ENCODE results near the gene RIPPLY2.

The RIPPLY2 gene

GRCh38 chr6:83849127-83849526 lies 4.0 kb upstream of the RIPPLY2 start:
- Histone ChIP-seq H3K4me2 (ENCODE audit: insufficient read depth, low read length) (no peak overlapping the region), H3K27ac (ENCODE audit: low read length) (no peak overlapping the region), H3K4me1 (ENCODE audit: insufficient read depth, low read length) (no peaks in the 10 kb centered on the region), H3K9me3 (ENCODE audit: insufficient read depth, low read length, severe bottlenecking) (no peaks in the 10 kb centered on the region), H3K27me3 (ENCODE audit: insufficient read depth, low read length, poor library complexity) (no peaks in the 10 kb centered on the region), H4K20me1 (ENCODE audit: insufficient read depth, low read length) (no peaks in the 10 kb centered on the region), H3K4me3 (ENCODE audit: low read depth in 1 of 2, low read length in 2 of 2) (no peak overlapping the region), H3K79me2 (ENCODE audit: insufficient read depth, low read length) (no peaks in the 10 kb centered on the region), H3K9ac (ENCODE audit: low read depth, low read length) (no peak overlapping the region), H2AFZ (ENCODE audit: low read depth, low read length) (no peak overlapping the region), H3K36me3 (ENCODE audit: insufficient read depth, low read length) (no peaks in the 10 kb centered on the region)
- no peak for DNase-seq
- no peak for TF ChIP-seq EZH2 (IDR thresholded peaks at IDR 0.05; ENCODE audit: borderline replicate concordance, low read depth, low read length, severe bottlenecking)
- TF ChIP-seq CTCF (IDR thresholded peaks at IDR 0.05; ENCODE audit: borderline replicate concordance, extremely low read depth, low read length, poor library complexity, severe bottlenecking) = no peak
- no peak for ATAC-seq (ENCODE audit: insufficient read depth, low read depth)

- H3K9ac ChIP-seq (ENCODE audit: low read depth, low read length) = no peak overlapping the region
- H3K27ac ChIP-seq (ENCODE audit: low read length) = no peak overlapping the region
- no peaks in the 10 kb centered on the region for H3K9me3 ChIP-seq (ENCODE audit: insufficient read depth, low read length, severe bottlenecking)
- no peaks in the 10 kb centered on the region for H3K79me2 ChIP-seq (ENCODE audit: insufficient read depth, low read length)
- no peaks in the 10 kb centered on the region for H3K4me1 ChIP-seq (ENCODE audit: insufficient read depth, low read length)
- TF ChIP-seq EZH2 (IDR thresholded peaks at IDR 0.05; ENCODE audit: borderline replicate concordance, low read depth, low read length, severe bottlenecking) (no peak), CTCF (IDR thresholded peaks at IDR 0.05; ENCODE audit: borderline replicate concordance, extremely low read depth, low read length, poor library complexity, severe bottlenecking) (no peak)
- no peak overlapping the region for H3K4me3 ChIP-seq (ENCODE audit: low read depth in 1 of 2, low read length in 2 of 2)
- no peaks in the 10 kb centered on the region for H3K27me3 ChIP-seq (ENCODE audit: insufficient read depth, low read length, poor library complexity)
- no peaks in the 10 kb centered on the region for H4K20me1 ChIP-seq (ENCODE audit: insufficient read depth, low read length)
- H2AFZ ChIP-seq (ENCODE audit: low read depth, low read length) = no peak overlapping the region
- H3K4me2 ChIP-seq (ENCODE audit: insufficient read depth, low read length) = no peak overlapping the region
- ATAC-seq (ENCODE audit: insufficient read depth, low read depth) = no peak
- no peaks in the 10 kb centered on the region for H3K36me3 ChIP-seq (ENCODE audit: insufficient read depth, low read length)
- no peak for DNase-seq
These were observed 3.5 kb upstream of the RIPPLY2 start for GRCh38 chr6:83849610-83850009.

GRCh38 chr6:83852528-83853177 lies 507 bp upstream of the RIPPLY2 start:
- DNase-seq = no peak
- H2AFZ ChIP-seq (ENCODE audit: low read depth, low read length) = no peak overlapping the region
- no peaks in the 10 kb centered on the region for H3K27me3 ChIP-seq (ENCODE audit: insufficient read depth, low read length, poor library complexity)
- H3K9me3 ChIP-seq (ENCODE audit: insufficient read depth, low read length, severe bottlenecking) = no peaks in the 10 kb centered on the region
- no peaks in the 10 kb centered on the region for H3K36me3 ChIP-seq (ENCODE audit: insufficient read depth, low read length)
- H3K9ac ChIP-seq (ENCODE audit: low read depth, low read length) = no peak overlapping the region
- H3K79me2 ChIP-seq (ENCODE audit: insufficient read depth, low read length) = no peaks in the 10 kb centered on the region
- no peak for ATAC-seq (ENCODE audit: insufficient read depth, low read depth)
- H3K4me3 ChIP-seq (ENCODE audit: low read depth in 1 of 2, low read length in 2 of 2) = no peak overlapping the region
- TF ChIP-seq CTCF (IDR thresholded peaks at IDR 0.05; ENCODE audit: borderline replicate concordance, extremely low read depth, low read length, poor library complexity, severe bottlenecking) (no peak), EZH2 (IDR thresholded peaks at IDR 0.05; ENCODE audit: borderline replicate concordance, low read depth, low read length, severe bottlenecking) (no peak)
- H3K27ac ChIP-seq (ENCODE audit: low read length) = no peak overlapping the region
- no peak overlapping the region for H3K4me2 ChIP-seq (ENCODE audit: insufficient read depth, low read length)
- no peaks in the 10 kb centered on the region for H4K20me1 ChIP-seq (ENCODE audit: insufficient read depth, low read length)
- no peaks in the 10 kb centered on the region for H3K4me1 ChIP-seq (ENCODE audit: insufficient read depth, low read length)

Measured in DND-41 (cell line).